HEK293 (cell line): ENCODE measurements around the gene DCLK3.

Experiments
- CTCF ChIA-PET: fragments of 350-600 bp; formaldehyde crosslinking; extraction: SDS; loops from one replicate; lab custom pipeline; 2021; ENCODE audit warnings: antibody characterized with exemption; lab: Yijun Ruan, JAX
- POLR2A ChIA-PET: fragments of 300-600 bp; formaldehyde crosslinking; extraction: SDS; loops from one replicate; lab custom pipeline; 2020; ENCODE audit warnings: antibody characterized with exemption, inconsistent platforms; lab: Yijun Ruan, JAX
- H3K27ac ChIP-seq: fragments of 200-500 bp; sonication (Bioruptor generic); 2 replicates; pipeline ENCODE4 v1.5.1; 2014; ENCODE audit warnings: low read depth, low read length, control low read depth, inconsistent platforms; ENCODE audit errors: extremely low read depth
- H3K36me3 ChIP-seq, 2 experiments: fragments of 200-500 bp in 1 of 2; sonication (Bioruptor generic) in 1 of 2; 1 replicate in 1 of 2; 2 replicates in 1 of 2; pipeline ENCODE4 v1.5.1; 2014 to 2017; ENCODE audit warnings: inconsistent platforms in 2 of 2, low read length in 2 of 2; ENCODE audit not compliant: control insufficient read depth in 2 of 2, insufficient read depth in 1 of 2
- H3K4me1 ChIP-seq: fragments of 200-500 bp; sonication (Bioruptor generic); 2 replicates; pipeline ENCODE4 v1.5.1; 2014; ENCODE audit warnings: mild to moderate bottlenecking, low read length, inconsistent platforms; ENCODE audit not compliant: control insufficient read depth, insufficient read depth
- H3K4me3 ChIP-seq: 2 replicates; pipeline ENCODE4 v1.5.1; 2011; ENCODE audit warnings: low read depth, mild to moderate bottlenecking, control low read depth, low read length, moderate library complexity
- H3K9me3 ChIP-seq: fragments of 200-500 bp; sonication (Bioruptor generic); 2 replicates; pipeline ENCODE4 v1.5.1; 2014; ENCODE audit warnings: low read depth, low read length, inconsistent platforms; ENCODE audit not compliant: control insufficient read depth, insufficient read depth
- ATF2 ChIP-seq: fragments of 450-650 bp; formaldehyde crosslinking; IDR thresholded peaks from 2 replicates; pipeline ENCODE4 v1.5.1; 2016; ENCODE audit warnings: missing biosample characterization, missing genetic modification characterization, low read depth
- EGR2 ChIP-seq: fragments of 450-650 bp; formaldehyde crosslinking; IDR thresholded peaks from 2 replicates; pipeline ENCODE4 v1.5.1; 2016; ENCODE audit warnings: low read depth, missing biosample characterization, missing genetic modification characterization
- GLIS1 ChIP-seq: fragments of 450-650 bp; formaldehyde crosslinking; IDR thresholded peaks from 2 replicates; pipeline ENCODE4 v1.5.1; 2016; ENCODE audit warnings: missing biosample characterization, missing genetic modification characterization
- HOXA7 ChIP-seq: sonication (generic); formaldehyde crosslinking; IDR thresholded peaks from 2 replicates; pipeline ENCODE4 v1.8.1; 2022; ENCODE audit warnings: missing genetic modification reagents, borderline replicate concordance
- KLF16 ChIP-seq: fragments of 450-650 bp; formaldehyde crosslinking; IDR thresholded peaks from 2 replicates; pipeline ENCODE4 v1.5.1; 2017; ENCODE audit warnings: missing biosample characterization, missing genetic modification characterization
- OVOL3 ChIP-seq: fragments of 450-650 bp; formaldehyde crosslinking; IDR thresholded peaks from 2 replicates; pipeline ENCODE4 v1.5.1; 2016; ENCODE audit warnings: missing biosample characterization, missing genetic modification characterization
- SALL2 ChIP-seq: fragments of 450-650 bp; formaldehyde crosslinking; IDR thresholded peaks from 2 replicates; pipeline ENCODE4 v1.5.0; 2017; ENCODE audit warnings: missing biosample characterization, mild to moderate bottlenecking, missing genetic modification characterization, borderline replicate concordance
- ZFHX2 ChIP-seq: fragments of 450-650 bp; formaldehyde crosslinking; conservative IDR thresholded peaks from 2 replicates; pipeline ENCODE4 v1.5.1; 2016; ENCODE audit warnings: missing biosample characterization, missing genetic modification characterization
- ZFP3 ChIP-seq: fragments of 450-650 bp; formaldehyde crosslinking; IDR thresholded peaks from 2 replicates; pipeline ENCODE4 v1.5.1; 2016; ENCODE audit warnings: low read depth, missing biosample characterization, missing genetic modification characterization
- ZIC2 ChIP-seq: fragments of 450-650 bp; formaldehyde crosslinking; IDR thresholded peaks from 2 replicates; pipeline ENCODE4 v1.5.1; 2016; ENCODE audit warnings: missing biosample characterization, missing genetic modification characterization
- ZNF175 ChIP-seq: fragments of 450-650 bp; formaldehyde crosslinking; IDR thresholded peaks from 2 replicates; pipeline ENCODE4 v1.5.1; 2016; ENCODE audit warnings: missing biosample characterization, missing genetic modification characterization
- ZNF184 ChIP-seq: fragments of 450-650 bp; IDR thresholded peaks from 2 replicates; pipeline ENCODE4 v1.5.1; 2018; ENCODE audit warnings: missing biosample characterization, mild to moderate bottlenecking, missing genetic modification characterization
- ZNF202 ChIP-seq: fragments of 450-650 bp; formaldehyde crosslinking; IDR thresholded peaks from 2 replicates; pipeline ENCODE4 v1.5.1; 2016; ENCODE audit warnings: missing biosample characterization, missing genetic modification characterization, borderline replicate concordance
- ZNF23 ChIP-seq: fragments of 450-650 bp; formaldehyde crosslinking; IDR thresholded peaks from 2 replicates; pipeline ENCODE4 v1.5.1; 2016; ENCODE audit warnings: missing biosample characterization, missing genetic modification characterization, borderline replicate concordance
- ZNF280D ChIP-seq: fragments of 450-650 bp; formaldehyde crosslinking; IDR thresholded peaks from 2 replicates; pipeline ENCODE4 v1.5.1; 2016; ENCODE audit warnings: missing biosample characterization, missing genetic modification characterization
- ZNF311 ChIP-seq: fragments of 450-650 bp; formaldehyde crosslinking; IDR thresholded peaks from 2 replicates; pipeline ENCODE4 v1.5.1; 2017; ENCODE audit warnings: missing biosample characterization, missing genetic modification characterization, borderline replicate concordance
- ZNF335 ChIP-seq: fragments of 450-650 bp; formaldehyde crosslinking; conservative IDR thresholded peaks from 2 replicates; pipeline ENCODE4 v1.5.1; 2016; ENCODE audit warnings: missing biosample characterization, missing genetic modification characterization
- ZNF37A ChIP-seq: fragments of 450-650 bp; IDR thresholded peaks from 2 replicates; pipeline ENCODE4 v1.5.1; 2018; ENCODE audit warnings: missing biosample characterization, missing genetic modification characterization
- ZNF398 ChIP-seq: fragments of 450-650 bp; formaldehyde crosslinking; IDR thresholded peaks from 2 replicates; pipeline ENCODE4 v1.5.1; 2017; ENCODE audit warnings: missing biosample characterization, missing genetic modification characterization
- ZNF426 ChIP-seq: fragments of 450-650 bp; formaldehyde crosslinking; IDR thresholded peaks from 2 replicates; pipeline ENCODE4 v1.5.1; 2017; ENCODE audit warnings: missing biosample characterization, missing genetic modification characterization, mild to moderate bottlenecking, inconsistent platforms, moderate library complexity
- ZNF510 ChIP-seq: fragments of 450-650 bp; formaldehyde crosslinking; IDR thresholded peaks from 2 replicates; pipeline ENCODE4 v1.5.1; 2018; ENCODE audit warnings: mild to moderate bottlenecking, missing genetic modification characterization, missing biosample characterization; ENCODE audit not compliant: insufficient replicate concordance
- ZNF549 ChIP-seq: fragments of 450-650 bp; IDR thresholded peaks from 2 replicates; pipeline ENCODE4 v1.5.1; 2018; ENCODE audit warnings: missing biosample characterization, missing genetic modification characterization, mild to moderate bottlenecking, inconsistent platforms, moderate library complexity
- ZNF560 ChIP-seq: fragments of 450-650 bp; formaldehyde crosslinking; IDR thresholded peaks from 2 replicates; pipeline ENCODE4 v1.5.1; 2017; ENCODE audit warnings: missing biosample characterization, missing genetic modification characterization, borderline replicate concordance
- ZNF600 ChIP-seq: fragments of 450-650 bp; formaldehyde crosslinking; IDR thresholded peaks from 2 replicates; pipeline ENCODE4 v1.5.1; 2016; ENCODE audit warnings: missing biosample characterization, missing genetic modification characterization
- ZNF658 ChIP-seq: fragments of 450-650 bp; formaldehyde crosslinking; IDR thresholded peaks from 2 replicates; pipeline ENCODE4; 2016; ENCODE audit warnings: missing biosample characterization, missing genetic modification characterization
- ZNF707 ChIP-seq: fragments of 450-650 bp; formaldehyde crosslinking; IDR thresholded peaks from 2 replicates; pipeline ENCODE4 v1.5.1; 2016; ENCODE audit warnings: missing biosample characterization, missing genetic modification characterization
- ZNF768 ChIP-seq: fragments of 450-650 bp; formaldehyde crosslinking; IDR thresholded peaks from 2 replicates; pipeline ENCODE4 v1.5.1; 2018; ENCODE audit warnings: missing biosample characterization, mild to moderate bottlenecking, missing genetic modification characterization

DCLK3 gene

GRCh38 chr3:36800533-36801116, 36.3 kb upstream of the DCLK3 start:
- CTCF ChIA-PET = no interaction called here
- no peak overlapping the region for H3K4me3 ChIP-seq
- POLR2A ChIA-PET = no interaction called here
- no peak for TF ChIP-seq ZNF707 (tag by site-specific recombination)
- no peak for TF ChIP-seq ZNF560
- no peak for TF ChIP-seq ZNF426 (tag by site-specific recombination)
- no peak overlapping the region for H3K27ac ChIP-seq
- no peaks in the 10 kb centered on the region for H3K4me1 ChIP-seq
- H3K36me3 ChIP-seq = no peaks in the 10 kb centered on the region
- H3K9me3 ChIP-seq = no peaks in the 10 kb centered on the region

- POLR2A ChIA-PET = no interaction called here
- no peak for TF ChIP-seq ZNF768
- no peak for TF ChIP-seq EGR2 (tag by site-specific recombination)
- no peak for TF ChIP-seq ZIC2 (tag by site-specific recombination)
- TF ChIP-seq ZNF398 = no peak
- no peak for TF ChIP-seq OVOL3 (tag by site-specific recombination)
- no peak for TF ChIP-seq SALL2 (tag by site-specific recombination)
- no peak for TF ChIP-seq ZNF23
- no peak for TF ChIP-seq ZNF202
- TF ChIP-seq ATF2 (tag by site-specific recombination) = no peak
- TF ChIP-seq ZFHX2 (tag by site-specific recombination) = no peak
- TF ChIP-seq ZNF311 (tag by site-specific recombination) = no peak
- TF ChIP-seq ZNF600 (tag by site-specific recombination) = no peak
- no peak for TF ChIP-seq ZFP3
- no peak for TF ChIP-seq GLIS1 (tag by site-specific recombination)
- TF ChIP-seq KLF16 (tag by site-specific recombination) = no peak
- no peak for TF ChIP-seq ZNF335 (tag by site-specific recombination)
- TF ChIP-seq ZNF175 = no peak
Observed at GRCh38 chr3:36796881-36797280, 32.5 kb upstream of the DCLK3 start.

GRCh38 chr3:36796161-36796560, 31.8 kb upstream of the DCLK3 start:
- no peaks in the 10 kb centered on the region for H3K9me3 ChIP-seq
- ChIA-PET CTCF (no interaction called here), POLR2A (no interaction called here)
- H3K4me3 ChIP-seq = no peak overlapping the region
- H3K36me3 ChIP-seq = no peaks in the 10 kb centered on the region
- no peak overlapping the region for H3K27ac ChIP-seq
- no peaks in the 10 kb centered on the region for H3K4me1 ChIP-seq
- TF ChIP-seq HOXA7 (CRISPR knock-in tag) (no peak), ZNF184 (no peak), ZNF37A (tag by site-specific recombination) (no peak), ZNF398 (no peak), ZNF510 (tag by site-specific recombination) (no peak), ZNF658 (no peak), ZNF549 (tag by site-specific recombination) (no peak), ZNF280D (tag by site-specific recombination) (no peak)

More at GRCh38 chr3:36796881-36797280, 32.5 kb upstream of the DCLK3 start:
- no peak overlapping the region for H3K4me3 ChIP-seq
- no peaks in the 10 kb centered on the region for H3K36me3 ChIP-seq
- CTCF ChIA-PET = no interaction called here
- no peak overlapping the region for H3K27ac ChIP-seq
- no peaks in the 10 kb centered on the region for H3K4me1 ChIP-seq
- no peaks in the 10 kb centered on the region for H3K9me3 ChIP-seq
